Endodermal cell (in vitro differentiated cells): ENCODE measurements around the gene COL4A2. TPM values are rescaled to one million over a fixed set of nuclear protein-coding genes. Genes with fewer than 3 reads are reported as not detected.

ENCODE experiments used
- DNase-seq: peaks from one replicate; pipeline ENCODE4 v3.0.0-alpha.2; 2017
- H3K27ac ChIP-seq: 2 replicates; pipeline ENCODE4 v1.5.1; 2013; ENCODE audit warnings: mild to moderate bottlenecking, low read depth, low read length, moderate library complexity
- H3K27me3 ChIP-seq: 2 replicates; pipeline ENCODE4 v1.6.1; 2013; ENCODE audit warnings: mild to moderate bottlenecking, low read length, moderate library complexity; ENCODE audit not compliant: insufficient read depth, control insufficient read depth, poor library complexity, severe bottlenecking
- H3K36me3 ChIP-seq: 2 replicates; pipeline ENCODE4 v1.7.0; 2013; ENCODE audit warnings: mild to moderate bottlenecking, low read length, moderate library complexity; ENCODE audit not compliant: control insufficient read depth, insufficient read depth
- H3K4me1 ChIP-seq: one replicate; pipeline ENCODE4 v1.7.0; 2013; ENCODE audit warnings: low read length; ENCODE audit not compliant: control insufficient read depth, insufficient read depth
- H3K4me3 ChIP-seq: 2 replicates; pipeline ENCODE4 v1.5.1; 2013; ENCODE audit warnings: mild to moderate bottlenecking, low read length, moderate library complexity
- H3K9ac ChIP-seq: 2 replicates; pipeline ENCODE4 v1.6.1; 2013; ENCODE audit warnings: mild to moderate bottlenecking, low read length, moderate library complexity; ENCODE audit not compliant: poor library complexity, severe bottlenecking; ENCODE audit errors: extremely low read depth
- H3K9me3 ChIP-seq: 2 replicates; pipeline ENCODE4 v1.6.1; 2013; ENCODE audit warnings: mild to moderate bottlenecking, low read length, moderate library complexity; ENCODE audit not compliant: control insufficient read depth
- H3K27ac Mint-ChIP-seq: 2 replicates; pipeline ENCODE4 v1.8.0; 2020; ENCODE audit warnings: mixed read lengths
- H3K27me3 Mint-ChIP-seq: 2 replicates; pipeline ENCODE4 v1.8.0; 2021; ENCODE audit warnings: mild to moderate bottlenecking, mixed read lengths; ENCODE audit not compliant: insufficient read depth
- H3K36me3 Mint-ChIP-seq: 2 replicates; pipeline ENCODE4 v1.8.0; 2020; ENCODE audit warnings: low read depth, mixed read lengths
- H3K4me1 Mint-ChIP-seq: 2 replicates; pipeline ENCODE4 v1.8.0; 2020; ENCODE audit warnings: mixed read lengths
- H3K4me3 Mint-ChIP-seq: 2 replicates; pipeline ENCODE4 v1.8.0; 2020; ENCODE audit warnings: mild to moderate bottlenecking, moderate library complexity, mixed read lengths
- H3K9me3 Mint-ChIP-seq: 2 replicates; pipeline ENCODE4 v1.8.0; 2020; ENCODE audit warnings: mild to moderate bottlenecking, mixed read lengths
- WGBS, 2 experiments: methylation state at CpG; one replicate each; pipeline versions ENCODE4 v1.1.5 to v1.1.7; 2013; ENCODE audit warnings: missing lambda C conversion rate in 2 of 2, mixed read lengths in 1 of 2; ENCODE audit not compliant: insufficient coverage in 1 of 2, insufficient read length in 1 of 2; 5-methylcytosine and 5-hydroxymethylcytosine counted together
- total RNA-seq, 2 donors: library from RNA; stranded (reverse); fragmentation: NEBNext Ultra II Directional in 1 of 2; extraction: Animal tissue kit (Norgen Biotek cat#: 25700) in 1 of 2; gene quantifications; 2 replicates in 1 of 2; 3 replicates in 1 of 2; pipeline ENCODE4 v1.2.1, GENCODE V29; 2021
- TF ChIP-seq, protein P1 (sequence below): fragments of 200-600 bp; sonication (generic); conservative IDR thresholded peaks from 2 replicates; pipeline ENCODE4 v1.5.0; 2021; ENCODE audit warnings: antibody characterized with exemption, mild to moderate bottlenecking

Gene COL4A2
- total RNA-seq, 2 donors from 2014 or later: 388 to 398 TPM

DNA sequence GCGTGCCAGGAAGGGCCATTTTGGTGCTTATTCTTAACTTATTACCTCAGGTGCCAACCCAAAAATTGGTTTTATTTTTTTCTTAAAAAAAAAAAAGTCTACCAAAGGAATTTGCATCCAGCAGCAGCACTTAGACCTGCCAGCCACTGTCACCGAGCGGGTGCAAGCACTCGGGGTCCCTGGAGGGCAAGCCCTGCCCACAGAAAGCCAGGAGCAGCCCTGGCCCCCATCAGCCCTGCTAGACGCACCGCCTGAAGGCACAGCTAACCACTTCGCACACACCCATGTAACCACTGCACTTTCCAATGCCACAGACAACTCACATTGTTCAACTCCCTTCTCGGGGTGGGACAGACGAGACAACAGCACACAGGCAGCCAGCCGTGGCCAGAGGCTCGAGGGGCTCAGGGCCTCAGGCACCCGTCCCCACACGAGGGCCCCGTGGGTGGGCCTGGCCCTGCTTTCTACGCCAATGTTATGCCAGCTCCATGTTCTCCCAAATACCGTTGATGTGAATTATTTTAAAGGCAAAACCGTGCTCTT lies 205.2 kb downstream of the COL4A2 start:
- H3K9me3 ChIP-seq: no peaks in the 10 kb centered on the region
- TF ChIP-seq, protein P1, sequence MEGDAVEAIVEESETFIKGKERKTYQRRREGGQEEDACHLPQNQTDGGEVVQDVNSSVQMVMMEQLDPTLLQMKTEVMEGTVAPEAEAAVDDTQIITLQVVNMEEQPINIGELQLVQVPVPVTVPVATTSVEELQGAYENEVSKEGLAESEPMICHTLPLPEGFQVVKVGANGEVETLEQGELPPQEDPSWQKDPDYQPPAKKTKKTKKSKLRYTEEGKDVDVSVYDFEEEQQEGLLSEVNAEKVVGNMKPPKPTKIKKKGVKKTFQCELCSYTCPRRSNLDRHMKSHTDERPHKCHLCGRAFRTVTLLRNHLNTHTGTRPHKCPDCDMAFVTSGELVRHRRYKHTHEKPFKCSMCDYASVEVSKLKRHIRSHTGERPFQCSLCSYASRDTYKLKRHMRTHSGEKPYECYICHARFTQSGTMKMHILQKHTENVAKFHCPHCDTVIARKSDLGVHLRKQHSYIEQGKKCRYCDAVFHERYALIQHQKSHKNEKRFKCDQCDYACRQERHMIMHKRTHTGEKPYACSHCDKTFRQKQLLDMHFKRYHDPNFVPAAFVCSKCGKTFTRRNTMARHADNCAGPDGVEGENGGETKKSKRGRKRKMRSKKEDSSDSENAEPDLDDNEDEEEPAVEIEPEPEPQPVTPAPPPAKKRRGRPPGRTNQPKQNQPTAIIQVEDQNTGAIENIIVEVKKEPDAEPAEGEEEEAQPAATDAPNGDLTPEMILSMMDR: no peak
- Mint-ChIP-seq H3K4me1 (no peaks in the 10 kb centered on the region), H3K27ac (no peak overlapping the region), H3K9me3 (no peaks in the 10 kb centered on the region), H3K36me3 (peaks cover 69% of the 10 kb centered on the region), H3K4me3 (no peak overlapping the region), H3K27me3 (no peaks in the 10 kb centered on the region)
- H3K4me1 ChIP-seq: no peaks in the 10 kb centered on the region
- no peak overlapping the region for H3K4me3 ChIP-seq
- no peak for DNase-seq
- whole genome bisulfite sequencing, 2 experiments: 94 to 99% methylated on average over 13 to 17 of the region's 17 CpGs
- peaks cover 75% of the 10 kb centered on the region for H3K36me3 ChIP-seq
- H3K27ac ChIP-seq: no peak overlapping the region
- no peak overlapping the region for H3K9ac ChIP-seq
- no peaks in the 10 kb centered on the region for H3K27me3 ChIP-seq

DNA sequence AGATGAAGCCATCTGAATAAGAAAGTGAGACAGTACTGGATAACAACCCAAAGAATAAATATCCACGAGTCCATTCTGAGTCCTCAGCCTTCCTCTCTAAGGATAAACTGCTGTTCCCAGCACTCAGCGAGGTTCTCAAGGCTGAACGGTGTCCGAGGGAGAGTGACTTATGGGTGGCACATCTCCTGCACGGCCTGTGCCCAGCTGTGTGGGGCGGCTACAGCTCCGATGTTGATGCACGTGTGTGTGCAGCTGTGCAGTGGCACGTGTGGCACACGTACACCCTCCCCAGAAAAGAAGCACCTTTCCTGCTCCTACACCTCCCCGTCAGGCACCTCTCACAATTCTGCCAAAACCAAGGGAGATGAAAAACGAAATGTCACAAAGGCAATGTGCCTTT lies 209.4 kb downstream of the COL4A2 start:
- Mint-ChIP-seq H3K4me3 (no peak overlapping the region), H3K9me3 (no peaks in the 10 kb centered on the region), H3K4me1 (no peaks in the 10 kb centered on the region), H3K27me3 (no peaks in the 10 kb centered on the region), H3K27ac (no peak overlapping the region), H3K36me3 (peaks cover 37% of the 10 kb centered on the region)
- WGBS, 2 experiments: 90 to 92% methylated on average over 8 to 12 of the region's 12 CpGs
- H3K36me3 ChIP-seq: peaks cover 37% of the 10 kb centered on the region
- H3K9ac ChIP-seq: no peak overlapping the region
- no peak for DNase-seq
- H3K27ac ChIP-seq: no peak overlapping the region
- H3K27me3 ChIP-seq: no peaks in the 10 kb centered on the region
- H3K9me3 ChIP-seq: no peaks in the 10 kb centered on the region
- H3K4me1 ChIP-seq: no peaks in the 10 kb centered on the region
- TF ChIP-seq, protein P1: no peak
- no peak overlapping the region for H3K4me3 ChIP-seq

DNA sequence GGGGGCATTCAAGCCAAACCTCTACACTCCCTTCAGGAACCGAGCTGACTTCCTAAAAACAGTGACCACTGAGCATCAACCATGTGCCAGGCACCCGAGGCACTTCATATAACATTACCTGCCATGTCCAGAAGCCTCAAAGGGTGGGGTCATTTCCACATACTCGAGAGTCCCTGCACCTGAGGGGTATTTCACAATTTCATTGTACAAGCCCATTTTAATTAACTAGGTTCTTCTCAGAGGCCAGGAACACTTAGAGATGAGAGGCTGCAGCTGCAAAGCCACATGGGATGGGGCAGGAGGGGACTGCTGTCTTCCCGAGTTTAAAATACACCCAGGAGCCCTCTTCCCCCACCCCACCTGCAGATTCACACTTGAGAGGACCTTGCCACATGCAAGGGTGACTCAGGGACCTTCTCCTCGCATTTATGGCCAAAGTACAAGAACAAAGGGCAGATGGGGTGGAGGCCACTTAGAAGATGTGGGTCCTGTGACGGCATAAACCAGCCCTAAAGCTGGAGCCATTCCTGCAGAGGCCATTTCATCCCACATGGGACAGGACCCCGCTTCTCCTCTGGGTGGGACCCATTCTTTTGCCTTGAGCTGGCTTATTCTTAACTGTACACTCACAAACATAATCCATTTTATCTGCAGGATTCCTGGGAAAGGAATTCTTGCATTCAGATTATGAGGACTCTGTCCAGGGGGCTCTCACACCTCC lies 210.6 kb downstream of the COL4A2 start:
- H3K27me3 Mint-ChIP-seq: no peaks in the 10 kb centered on the region
- TF ChIP-seq, protein P1: no peak
- no peak for DNase-seq
- Histone ChIP-seq H3K36me3 (peaks cover 33% of the 10 kb centered on the region), H3K4me1 (no peaks in the 10 kb centered on the region), H3K4me3 (no peak overlapping the region), H3K9ac (no peak overlapping the region), H3K27me3 (no peaks in the 10 kb centered on the region), H3K27ac (no peak overlapping the region), H3K9me3 (no peaks in the 10 kb centered on the region)
- no peaks in the 10 kb centered on the region for H3K9me3 Mint-ChIP-seq
- WGBS, 2 experiments: 84 to 94% methylated on average over 5 to 7 of the region's 7 CpGs
- H3K4me3 Mint-ChIP-seq: no peak overlapping the region
- H3K4me1 Mint-ChIP-seq: no peaks in the 10 kb centered on the region
- H3K27ac Mint-ChIP-seq: no peak overlapping the region
- H3K36me3 Mint-ChIP-seq: peaks cover 28% of the 10 kb centered on the region
